ENCODE measurements around the gene HYDIN.

- TF ChIP-seq SP1 (IDR thresholded peaks at IDR 0.05) = no peak
- TF ChIP-seq CTCF (IDR thresholded peaks at IDR 0.05; ENCODE audit: low read depth, low read length, missing input control) = no peak
- no peak for TF ChIP-seq YY1 (IDR thresholded peaks at IDR 0.05)
Observed at GRCh38 chr16:70769131-70769530, 461.4 kb downstream of the HYDIN start.

All from liver (tissue), 3 donors.